ENCODE measurements around the gene SHISA9. TPM values are rescaled to one million over a fixed set of nuclear protein-coding genes. Genes with fewer than 3 reads are reported as not detected.

The SHISA9 gene
- polyA plus RNA-seq, 2 of the 4 experiments (the other 2 are of a cell fraction), result 0.16 TPM; not detected in 1

- Histone ChIP-seq H3K4me3 (no peak overlapping the region), H3K4me1 (no peaks in the 10 kb centered on the region), H3K27ac (no peak overlapping the region), H3K4me2 (no peak overlapping the region), H3K9me3 (no peaks in the 10 kb centered on the region)
- WGBS (ENCODE audit: missing lambda C conversion rate), result 14% methylated on average over 3 of the region's 3 CpGs
- DNase-seq (ENCODE audit: low read depth in 1 of 2, low spot score in 1 of 2) (no peak), FAIRE-seq (no peak), ATAC-seq (no peak)
- CTCF ChIA-PET, result interaction anchor here (1.1 kb wide), 1 partner anchor 9 kb away, joined by 3 read pairs; no protein-coding TSS in a partner anchor
- TF ChIP-seq JUNB (IDR thresholded peaks at IDR 0.05) (no peak), RNF2 (IDR thresholded peaks at IDR 0.05; ENCODE audit: borderline replicate concordance, low read depth) (no peak), BCL3 (IDR thresholded peaks at IDR 0.05) (no peak), MYC (IDR thresholded peaks at IDR 0.05; ENCODE audit: borderline replicate concordance, low read length) (no peak), HOXB13 (CRISPR knock-in tag; IDR thresholded peaks at IDR 0.05; ENCODE audit: low read depth) (no peak), MAFK (IDR thresholded peaks at IDR 0.05; ENCODE audit: partially characterized antibody) (no peak), HES2 (IDR thresholded peaks at IDR 0.05) (no peak), ZC3H11A (IDR thresholded peaks at IDR 0.05) (no peak), CBX2 (IDR thresholded peaks at IDR 0.05; ENCODE audit: borderline replicate concordance, low read depth) (no peak), TFCP2L1 (CRISPR knock-in tag; IDR thresholded peaks at IDR 0.05) (no peak), RFX5 (IDR thresholded peaks at IDR 0.05) (no peak), CHD4 (IDR thresholded peaks at IDR 0.05; ENCODE audit: borderline replicate concordance) (no peak), HEYL (CRISPR knock-in tag; IDR thresholded peaks at IDR 0.05) (no peak), SMC3 (IDR thresholded peaks at IDR 0.05) (no peak), SREBF2 (IDR thresholded peaks at IDR 0.05) (no peak), USF2 (IDR thresholded peaks at IDR 0.05) (no peak), KDM1A (IDR thresholded peaks at IDR 0.05; ENCODE audit: low read depth) (no peak), NR3C1 (IDR thresholded peaks at IDR 0.05) (no peak), POLR2A (IDR thresholded peaks at IDR 0.05; ENCODE audit: low read length) (no peak), ZNF302 (CRISPR knock-in tag; IDR thresholded peaks at IDR 0.05) (no peak)
- POLR2A ChIA-PET, result no interaction called here
Measured at GRCh38 chr16:13148294-13148693, 246.9 kb downstream of the SHISA9 start.

GRCh38 chr16:13148836-13149235 lies 247.4 kb downstream of the SHISA9 start:
- CTCF ChIA-PET, result no interaction called here

More at GRCh38 chr16:13148836-13149235, 247.4 kb downstream of the SHISA9 start:
- no peak overlapping the region for H3K4me2 ChIP-seq
- no peak overlapping the region for H3K4me3 ChIP-seq
- H3K4me1 ChIP-seq, result no peaks in the 10 kb centered on the region
- ATAC-seq (no peak), DNase-seq (ENCODE audit: low read depth in 1 of 2, low spot score in 1 of 2) (peak in 1 of 2 experiments; percentile 2), FAIRE-seq (no peak)
- POLR2A ChIA-PET, result no interaction called here
- no peak for TF ChIP-seq EHMT2 (IDR thresholded peaks at IDR 0.05; ENCODE audit: low read depth)
- no peak for TF ChIP-seq CHD2 (IDR thresholded peaks at IDR 0.05; ENCODE audit: low read length, partially characterized antibody)
- no peak for TF ChIP-seq ELK1 (IDR thresholded peaks at IDR 0.05; ENCODE audit: low read depth, low read length)
- TF ChIP-seq ZFP36 (IDR thresholded peaks at IDR 0.05; ENCODE audit: borderline replicate concordance, partially characterized antibody), result no peak
- TF ChIP-seq HOXB13 (CRISPR knock-in tag; IDR thresholded peaks at IDR 0.05; ENCODE audit: low read depth), result no peak
- no peaks in the 10 kb centered on the region for H3K9me3 ChIP-seq
- WGBS (ENCODE audit: missing lambda C conversion rate), result 12% methylated on average over 3 of the region's 3 CpGs
- no peak overlapping the region for H3K27ac ChIP-seq

All from A549 (cell line).